ENCODE data around the gene FARS2.

Gene FARS2

DNA sequence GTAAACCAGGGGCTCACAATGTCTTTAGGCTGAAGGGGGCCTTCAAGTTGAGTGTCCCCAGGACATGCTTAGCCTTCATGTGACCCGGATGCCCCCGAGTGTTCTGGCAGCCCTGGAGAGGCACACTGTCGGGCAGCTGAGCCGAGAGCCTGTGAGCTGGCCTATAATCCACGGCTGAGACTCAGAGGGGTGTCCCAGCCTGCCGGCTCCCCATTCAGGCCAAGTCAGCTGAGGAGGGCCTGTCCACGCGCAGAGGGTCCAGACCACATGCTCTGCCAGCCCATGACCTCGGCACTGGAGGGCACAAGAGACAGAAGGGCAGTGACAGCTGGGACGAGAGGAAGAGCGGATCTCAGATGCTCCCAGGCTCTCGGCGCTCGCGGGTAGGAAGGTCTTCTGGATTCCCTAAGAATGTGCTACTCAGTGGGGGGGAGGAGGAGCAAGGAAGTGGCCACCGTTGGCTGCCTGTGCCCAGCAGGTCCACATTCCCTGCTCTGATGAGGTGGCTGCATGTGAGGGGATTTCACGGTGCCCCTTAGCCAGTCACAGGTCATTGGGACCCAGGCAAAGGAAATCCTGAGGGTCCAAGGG is 520.7 kb downstream of the FARS2 start (continued):
- TF ChIP-seq ZNF473 (tag by site-specific recombination; IDR thresholded peaks at IDR 0.05) (no peak), ZNF76 (tag by site-specific recombination; IDR thresholded peaks at IDR 0.05; ENCODE audit: borderline replicate concordance, low read depth) (no peak)

GRCh38 chr6:5782783-5783547 is 521.7 kb downstream of the FARS2 start:
- POLR2A ChIA-PET: no interaction called here
- CTCF ChIA-PET: interaction anchor here (0.6 kb wide), 1 partner anchor 1861 kb away, joined by 3 read pairs; no protein-coding TSS in a partner anchor
- Histone ChIP-seq H3K4me3 (ENCODE audit: low read depth, low read length) (no peak overlapping the region), H3K36me3 (ENCODE audit: control insufficient read depth in 2 of 2, insufficient read depth in 1 of 2, low read length in 2 of 2) (no peaks in the 10 kb centered on the region), H3K4me1 (ENCODE audit: control insufficient read depth, insufficient read depth, low read length) (no peaks in the 10 kb centered on the region), H3K27ac (ENCODE audit: extremely low read depth, low read depth, low read length) (no peak overlapping the region), H3K9me3 (ENCODE audit: control insufficient read depth, insufficient read depth, low read depth, low read length) (no peaks in the 10 kb centered on the region)
- TF ChIP-seq ZNF610 (tag by site-specific recombination; IDR thresholded peaks at IDR 0.05; ENCODE audit: borderline replicate concordance) (no peak), ZNF302 (tag by site-specific recombination; IDR thresholded peaks at IDR 0.05; ENCODE audit: low read depth) (no peak), RBAK (tag by site-specific recombination; IDR thresholded peaks at IDR 0.05) (no peak), ZNF433 (tag by site-specific recombination; IDR thresholded peaks at IDR 0.05; ENCODE audit: low read depth) (no peak), ZNF549 (tag by site-specific recombination; IDR thresholded peaks at IDR 0.05) (no peak), BCL11B (tag by site-specific recombination; IDR thresholded peaks at IDR 0.05; ENCODE audit: low read depth) (no peak), ZNF558 (tag by site-specific recombination; IDR thresholded peaks at IDR 0.05) (no peak), REPIN1 (tag by site-specific recombination; IDR thresholded peaks at IDR 0.05; ENCODE audit: low read depth) (no peak), ZIC2 (tag by site-specific recombination; IDR thresholded peaks at IDR 0.05) (no peak), ZNF214 (tag by site-specific recombination; IDR thresholded peaks at IDR 0.05; ENCODE audit: borderline replicate concordance) (no peak), ZNF624 (tag by site-specific recombination; IDR thresholded peaks at IDR 0.05) (no peak), ZNF24 (tag by site-specific recombination; IDR thresholded peaks at IDR 0.05) (no peak)
- TF ChIP-seq, protein P1, sequence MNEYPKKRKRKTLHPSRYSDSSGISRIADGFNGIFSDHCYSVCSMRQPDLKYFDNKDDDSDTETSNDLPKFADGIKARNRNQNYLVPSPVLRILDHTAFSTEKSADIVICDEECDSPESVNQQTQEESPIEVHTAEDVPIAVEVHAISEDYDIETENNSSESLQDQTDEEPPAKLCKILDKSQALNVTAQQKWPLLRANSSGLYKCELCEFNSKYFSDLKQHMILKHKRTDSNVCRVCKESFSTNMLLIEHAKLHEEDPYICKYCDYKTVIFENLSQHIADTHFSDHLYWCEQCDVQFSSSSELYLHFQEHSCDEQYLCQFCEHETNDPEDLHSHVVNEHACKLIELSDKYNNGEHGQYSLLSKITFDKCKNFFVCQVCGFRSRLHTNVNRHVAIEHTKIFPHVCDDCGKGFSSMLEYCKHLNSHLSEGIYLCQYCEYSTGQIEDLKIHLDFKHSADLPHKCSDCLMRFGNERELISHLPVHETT (tag by site-specific recombination; IDR thresholded peaks at IDR 0.05): no peak
- TF ChIP-seq, protein P2, sequence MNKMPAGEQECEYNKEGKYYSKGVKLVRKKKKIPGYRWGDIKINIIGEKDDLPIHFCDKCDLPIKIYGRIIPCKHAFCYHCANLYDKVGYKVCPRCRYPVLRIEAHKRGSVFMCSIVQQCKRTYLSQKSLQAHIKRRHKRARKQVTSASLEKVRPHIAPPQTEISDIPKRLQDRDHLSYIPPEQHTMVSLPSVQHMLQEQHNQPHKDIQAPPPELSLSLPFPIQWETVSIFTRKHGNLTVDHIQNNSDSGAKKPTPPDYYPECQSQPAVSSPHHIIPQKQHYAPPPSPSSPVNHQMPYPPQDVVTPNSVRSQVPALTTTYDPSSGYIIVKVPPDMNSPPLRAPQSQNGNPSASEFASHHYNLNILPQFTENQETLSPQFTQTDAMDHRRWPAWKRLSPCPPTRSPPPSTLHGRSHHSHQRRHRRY (tag by site-specific recombination; IDR thresholded peaks at IDR 0.05): no peak

GRCh38 chr6:5783584-5784089 is 522.3 kb downstream of the FARS2 start:
- H3K27ac ChIP-seq (ENCODE audit: extremely low read depth, low read depth, low read length): no peak overlapping the region
- POLR2A ChIA-PET: no interaction called here
- TF ChIP-seq ZNF140 (tag by site-specific recombination; IDR thresholded peaks at IDR 0.05) (no peak), SP3 (tag by site-specific recombination; IDR thresholded peaks at IDR 0.05) (no peak), ZSCAN30 (tag by site-specific recombination; IDR thresholded peaks at IDR 0.05) (no peak), ZNF302 (tag by site-specific recombination; IDR thresholded peaks at IDR 0.05; ENCODE audit: low read depth) (no peak), GFI1B (tag by site-specific recombination; IDR thresholded peaks at IDR 0.05) (no peak), ZBTB10 (tag by site-specific recombination; IDR thresholded peaks at IDR 0.05) (no peak), ZNF214 (tag by site-specific recombination; IDR thresholded peaks at IDR 0.05; ENCODE audit: borderline replicate concordance) (no peak), ZNF518A (tag by site-specific recombination; conservative IDR thresholded peaks at IDR 0.05; ENCODE audit: low read depth) (no peak)

More at GRCh38 chr6:5783584-5784089, 522.3 kb downstream of the FARS2 start:
- CTCF ChIA-PET: no interaction called here
- Histone ChIP-seq H3K4me1 (ENCODE audit: control insufficient read depth, insufficient read depth, low read length) (no peaks in the 10 kb centered on the region), H3K9me3 (ENCODE audit: control insufficient read depth, insufficient read depth, low read depth, low read length) (no peaks in the 10 kb centered on the region), H3K4me3 (ENCODE audit: low read depth, low read length) (no peak overlapping the region), H3K36me3 (ENCODE audit: control insufficient read depth in 2 of 2, insufficient read depth in 1 of 2, low read length in 2 of 2) (no peaks in the 10 kb centered on the region)
